ENCODE results near the gene VPS9D1.
"Not testable (repeated sequence)": the region's sequence is repeated elsewhere in the genome, so short reads cannot be mapped to it uniquely, and the experiment has no call there.

VPS9D1 gene

DNA sequence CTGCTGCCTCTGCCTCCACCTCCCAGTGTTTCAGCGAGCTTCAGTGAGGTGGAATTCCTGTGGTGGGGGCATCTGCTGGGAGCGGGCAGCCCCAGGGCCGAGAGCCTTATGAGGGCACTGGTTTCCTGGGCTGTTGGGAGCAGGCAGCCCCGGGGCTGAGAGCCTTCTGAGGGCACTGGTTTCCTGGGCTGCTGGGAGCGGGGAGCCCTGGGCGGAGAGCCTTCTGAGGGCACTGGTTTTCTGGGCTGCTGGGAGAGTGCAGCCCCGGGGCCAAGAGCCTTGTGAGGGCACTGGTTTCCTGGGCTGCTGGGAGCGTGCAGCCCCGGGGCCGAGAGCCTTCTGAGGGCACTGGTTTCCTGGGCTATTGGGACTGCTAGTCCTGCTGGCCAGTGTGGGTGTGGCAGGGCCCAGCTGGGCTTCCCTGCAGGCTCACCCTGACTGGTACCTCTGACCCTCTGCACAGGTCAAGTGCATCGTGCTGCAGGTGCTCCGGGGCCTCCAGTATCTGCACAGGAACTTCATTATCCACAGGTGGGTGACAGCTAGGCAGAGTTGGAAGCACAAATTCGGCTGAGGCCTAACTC is 28.6 kb downstream of the VPS9D1 start:
- DNase-seq, result no peak

- no peak for DNase-seq
Measured at GRCh38 chr16:89691231-89691985, 29.3 kb downstream of the VPS9D1 start.

GRCh38 chr16:89690392-89690901 is 30.3 kb downstream of the VPS9D1 start:
- DNase-seq, result no peak

GRCh38 chr16:89689621-89690020 is 31.1 kb downstream of the VPS9D1 start:
- not testable (repeated sequence) for DNase-seq

DNA sequence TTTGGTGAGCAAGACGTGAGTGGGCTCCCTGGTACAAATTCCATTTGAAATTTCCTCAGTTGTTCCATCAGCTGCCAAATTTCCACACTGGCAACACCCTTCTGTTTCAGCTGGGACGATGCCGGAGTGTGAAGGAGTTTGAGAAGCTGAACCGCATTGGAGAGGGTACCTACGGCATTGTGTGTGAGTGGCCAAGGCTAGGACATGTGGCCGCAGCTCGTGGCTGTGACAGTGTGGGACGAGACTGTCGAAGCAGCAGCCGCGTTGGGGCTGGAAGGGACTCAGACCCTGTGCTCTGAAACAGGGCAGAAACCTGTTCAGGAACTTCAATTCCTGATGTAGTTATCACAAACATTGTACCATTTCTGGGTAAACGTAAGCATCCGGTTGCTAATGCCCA is 31.6 kb downstream of the VPS9D1 start:
- DNase-seq, result no peak

GRCh38 chr16:89688395-89688794 is 32.3 kb downstream of the VPS9D1 start:
- DNase-seq, result no peak

GRCh38 chr16:89687092-89687940 is 33.4 kb downstream of the VPS9D1 start:
- DNase-seq, result no peak

DNA sequence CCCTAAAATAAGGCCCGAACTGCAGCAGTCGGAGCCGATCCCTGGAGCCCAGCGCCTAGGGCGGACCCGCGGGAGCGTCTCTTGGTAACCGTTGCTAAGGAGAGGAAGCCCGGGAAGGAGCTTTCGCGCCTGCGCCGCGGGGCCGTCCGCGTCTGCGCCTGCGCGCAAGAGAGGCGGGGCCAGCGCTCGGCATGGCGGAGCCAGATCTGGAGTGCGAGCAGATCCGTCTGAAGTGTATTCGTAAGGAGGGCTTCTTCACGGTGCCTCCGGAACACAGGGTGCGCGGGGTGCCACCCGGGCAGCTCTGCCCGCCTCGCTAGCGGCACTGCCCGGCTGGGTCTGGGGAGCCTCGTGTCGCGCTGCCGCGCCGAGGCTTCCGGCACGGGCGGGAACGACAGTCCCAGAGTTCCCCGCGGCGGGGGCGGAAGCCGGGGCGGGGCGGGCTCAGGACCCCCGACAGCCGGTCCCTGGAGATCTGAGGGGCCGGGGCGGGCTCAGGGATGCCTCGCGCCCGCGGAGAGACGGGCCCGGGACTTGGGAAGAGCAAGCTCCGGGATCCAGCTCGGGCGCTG is 34.1 kb downstream of the VPS9D1 start, which contains the start of gene CDK10:
CDK10 (plus strand) TSS at position 170 of the 572 bp plus-strand sequence; CDS start at position 192, 22 bp downstream.
- no peak for DNase-seq

DNA sequence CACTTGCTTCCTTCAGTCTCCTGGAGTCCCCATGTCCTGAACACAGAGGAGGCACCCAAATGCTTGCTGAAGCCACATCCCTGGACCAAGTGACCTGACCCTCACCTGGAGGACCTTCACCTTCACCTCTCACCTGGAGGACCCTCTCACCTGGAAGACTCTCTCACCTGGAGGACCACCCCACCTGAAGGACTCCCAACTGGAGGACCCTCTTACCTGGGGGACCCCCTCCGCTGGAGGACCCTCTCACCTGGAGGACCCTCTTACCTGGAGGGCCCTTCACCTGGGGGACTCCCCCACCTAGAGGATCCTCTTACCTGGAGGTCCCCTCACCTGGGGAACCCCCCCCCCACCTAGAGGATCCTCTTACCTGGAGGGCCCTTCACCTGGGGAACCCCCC is 34.8 kb downstream of the VPS9D1 start:
- no peak for DNase-seq

GRCh38 chr16:89678258-89678657 is 42.4 kb downstream of the VPS9D1 start:
- no peak for DNase-seq

- DNase-seq, result no peak
Measured at GRCh38 chr16:89672177-89672941, 48.3 kb downstream of the VPS9D1 start.

- DNase-seq, result not testable (repeated sequence)
Measured at GRCh38 chr16:89671565-89671964, 49.1 kb downstream of the VPS9D1 start.

DNA sequence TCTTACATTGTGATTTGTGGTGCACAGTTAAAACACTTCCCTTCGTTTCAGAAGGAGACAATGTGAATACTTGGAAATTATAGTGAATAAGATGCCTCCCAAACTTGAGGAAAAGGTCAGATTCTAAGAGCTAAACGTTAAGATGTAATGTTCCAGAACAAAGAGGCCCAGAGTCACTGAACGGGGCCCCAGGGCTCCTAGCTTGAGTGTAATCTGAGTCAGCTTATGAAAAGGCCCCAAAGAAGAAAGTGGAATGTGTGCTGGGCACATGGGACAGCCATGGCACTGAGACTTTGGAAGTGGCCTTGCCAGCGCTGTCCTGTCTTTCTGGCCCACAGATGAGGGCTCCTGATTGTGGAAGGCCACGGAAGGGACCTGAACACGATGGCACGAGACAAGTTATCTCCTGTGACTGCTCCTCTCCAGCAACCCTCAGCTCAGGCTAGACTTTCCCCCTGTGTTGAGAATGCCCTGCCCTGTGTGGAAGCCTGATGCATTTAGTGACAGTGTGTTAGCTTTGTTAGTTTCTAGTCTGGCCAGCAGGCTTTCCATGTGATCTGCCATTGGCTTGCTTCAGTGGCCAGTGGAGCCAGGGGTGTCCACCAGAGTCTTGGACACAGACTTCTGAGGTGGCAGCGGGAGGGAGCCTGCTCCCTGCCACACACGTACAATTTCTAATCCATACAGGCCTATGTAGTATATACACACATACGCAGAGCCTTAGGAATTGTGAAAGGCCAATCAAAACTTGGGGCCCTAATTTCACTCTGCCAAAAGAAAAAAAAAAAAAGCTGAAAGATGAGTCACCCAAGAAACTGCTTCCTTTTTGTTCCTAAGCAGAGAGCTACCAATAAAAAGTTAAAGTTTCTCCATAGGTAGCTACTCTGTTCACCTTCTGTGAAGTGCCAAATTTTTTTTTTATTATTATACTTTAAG is 49.9 kb downstream of the VPS9D1 start:
- DNase-seq, result no peak

DNA sequence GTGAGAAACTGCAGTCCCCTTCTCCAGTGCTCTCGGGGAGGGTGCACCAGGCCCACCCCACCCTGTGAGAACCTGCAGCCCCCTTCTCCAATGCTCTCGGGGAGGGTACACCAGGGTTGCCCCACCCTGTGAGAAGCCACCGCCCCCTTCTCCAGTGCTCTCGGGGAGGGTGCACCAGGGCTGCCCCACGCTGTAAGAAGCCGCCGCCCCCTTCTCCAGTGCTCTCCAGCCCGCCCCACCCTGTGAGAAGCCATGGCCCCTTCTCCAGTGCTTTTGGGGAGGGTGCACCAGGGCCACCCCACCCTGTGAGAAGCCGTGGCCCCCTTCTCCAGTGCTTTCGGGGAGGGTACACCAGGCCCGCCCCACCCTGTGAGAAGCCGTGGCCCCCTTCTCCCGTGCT is 50.9 kb downstream of the VPS9D1 start:
- no peak for DNase-seq

DNA sequence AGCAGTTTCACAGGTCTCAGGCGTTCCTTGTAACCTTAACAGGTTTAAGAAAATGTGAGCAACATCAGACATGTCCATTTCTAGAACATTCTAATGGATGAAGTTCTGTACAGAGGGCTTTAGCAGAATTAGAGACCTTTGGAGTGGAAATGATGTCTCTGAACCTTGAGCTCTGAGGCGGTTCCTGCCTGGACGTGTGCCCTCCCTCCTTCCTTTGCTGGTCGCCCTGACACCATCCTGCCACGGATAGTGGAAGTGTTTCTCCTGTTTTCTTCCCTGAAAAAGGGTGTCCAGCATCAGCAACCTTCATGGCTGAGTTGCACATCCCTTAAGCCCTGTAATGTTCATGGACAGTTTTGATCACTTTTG is 51.9 kb downstream of the VPS9D1 start:
- DNase-seq, result no peak

GRCh38 chr16:89667633-89668032 is 53.1 kb downstream of the VPS9D1 start:
- DNase-seq, result no peak

DNA sequence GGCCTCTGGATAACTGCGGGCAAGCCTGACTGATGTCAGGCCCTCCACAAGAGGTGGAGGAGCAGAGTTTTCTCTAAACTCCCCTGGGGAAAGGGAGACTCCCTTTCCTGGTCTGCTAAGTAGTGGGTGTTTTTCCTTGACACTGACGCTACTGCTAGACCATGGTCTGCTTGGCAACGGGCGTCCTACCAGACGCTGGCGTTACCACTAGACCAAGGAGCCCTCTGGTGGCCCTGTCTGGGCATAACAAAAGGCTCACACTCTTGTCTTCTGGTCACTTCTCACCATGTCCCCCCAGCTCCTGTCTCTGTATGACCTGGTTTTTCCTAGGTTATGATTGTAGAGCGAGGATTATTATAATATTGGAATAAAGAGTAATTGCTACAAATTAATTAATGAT is 53.7 kb downstream of the VPS9D1 start:
- DNase-seq, result not testable (repeated sequence)

GRCh38 chr16:89664238-89664637 is 56.5 kb downstream of the VPS9D1 start:
- DNase-seq, result not testable (repeated sequence)

DNA sequence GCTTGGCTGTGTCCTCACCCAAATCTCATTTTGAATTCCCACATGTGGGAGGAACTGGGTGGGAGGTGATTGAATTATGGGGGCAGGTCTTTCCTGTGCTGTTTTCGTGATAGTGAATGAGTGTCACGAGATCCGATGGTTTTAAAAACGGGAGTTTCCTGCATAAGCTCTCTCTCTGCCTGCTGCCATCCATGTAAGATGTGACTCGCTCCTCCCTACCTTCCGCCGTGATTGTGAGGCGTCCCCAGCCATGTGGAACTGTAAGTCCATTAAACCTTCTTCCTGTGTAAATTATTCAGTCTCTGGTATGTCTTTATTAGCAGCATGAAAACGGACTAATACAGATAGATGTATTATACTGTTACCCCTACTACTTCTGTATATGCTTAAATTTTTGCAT is 59.5 kb downstream of the VPS9D1 start:
- DNase-seq, result no peak

DNA sequence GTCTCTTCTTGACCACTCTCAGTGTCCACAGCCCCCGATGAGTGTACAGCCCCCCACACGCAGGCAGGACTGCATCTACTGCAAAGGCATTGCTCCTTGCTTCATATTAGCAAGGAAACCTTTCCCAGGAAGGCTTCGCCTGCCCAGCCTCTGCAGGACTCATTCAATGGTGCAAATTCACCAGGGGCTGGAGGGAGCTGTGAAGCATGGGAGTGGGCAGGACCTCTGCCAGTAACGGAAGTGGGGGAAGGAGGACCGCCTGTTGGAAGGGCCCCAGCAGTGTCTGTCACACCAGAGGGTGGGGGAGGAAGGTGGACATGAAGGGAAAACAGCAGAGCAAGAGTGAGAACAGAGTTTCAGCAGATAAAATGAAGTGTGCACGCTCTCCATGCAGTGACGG is 60.6 kb downstream of the VPS9D1 start:
- no peak for DNase-seq

DNA sequence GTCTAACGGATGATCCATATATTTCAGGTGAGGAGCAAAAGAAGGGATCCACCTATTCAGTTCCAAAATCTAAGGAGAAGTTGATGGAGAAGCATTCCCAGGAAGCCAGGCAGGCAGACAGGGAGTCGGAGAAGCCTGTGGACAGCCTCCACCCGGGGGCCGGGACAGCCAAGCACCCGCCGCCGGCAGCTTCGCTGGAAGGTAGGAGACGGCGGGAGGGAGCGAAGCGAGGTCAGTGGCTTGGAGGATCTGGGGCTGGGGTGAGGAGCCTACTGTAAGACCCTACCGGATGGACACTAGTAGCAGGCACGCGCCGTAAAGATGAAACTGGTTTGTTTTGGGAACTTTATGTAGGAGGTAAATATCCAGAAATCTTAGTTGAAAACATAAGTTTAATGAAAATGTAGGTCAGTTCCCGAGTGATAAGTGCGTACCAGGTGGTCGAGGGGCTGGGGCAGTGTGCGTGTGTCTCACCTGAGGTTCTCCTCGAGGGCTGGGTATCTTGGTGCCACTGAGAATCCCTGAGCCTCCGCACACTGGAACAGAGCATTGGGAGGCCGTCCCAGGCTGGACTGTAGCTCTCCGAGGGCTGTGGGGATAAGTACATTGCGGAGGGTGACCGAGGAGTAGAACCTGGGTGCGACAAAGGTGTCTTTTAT is 62.3 kb downstream of the VPS9D1 start:
- DNase-seq, result no peak
